ENCODE data around the gene CARMIL3.
"Not testable (repeated sequence)": the region's sequence is repeated elsewhere in the genome, so short reads cannot be mapped to it uniquely, and the experiment has no call there.

The CARMIL3 gene

DNA sequence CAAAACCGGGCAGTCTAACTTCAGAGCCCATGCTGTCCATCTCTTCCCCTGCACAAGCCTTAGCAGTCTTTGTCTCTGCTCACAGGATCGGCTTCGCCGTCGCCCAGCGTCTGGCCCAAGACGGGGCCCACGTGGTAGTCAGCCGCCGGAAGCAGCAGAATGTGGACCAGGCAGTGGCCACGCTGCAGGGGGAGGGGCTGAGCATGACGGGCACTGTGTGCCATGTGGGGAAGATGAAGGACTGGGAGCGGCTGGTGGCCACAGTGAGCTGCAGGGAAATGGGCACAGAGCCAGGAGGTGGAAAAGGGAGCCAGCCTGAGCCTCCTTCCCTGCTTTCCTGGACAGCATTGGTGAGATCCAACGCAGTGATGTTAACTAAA is 14.2 kb upstream of the CARMIL3 start:
- DNase-seq, result peak; percentile 75 to 94

GRCh38 chr14:24038686-24039085 is 13.1 kb upstream of the CARMIL3 start:
- DNase-seq, result no peak

GRCh38 chr14:24040692-24041091 is 11.1 kb upstream of the CARMIL3 start:
- no peak for DNase-seq

- no peak for DNase-seq
Measured at GRCh38 chr14:24042746-24043145, 9.1 kb upstream of the CARMIL3 start.

- DNase-seq, result not testable (repeated sequence)
Measured at GRCh38 chr14:24049002-24049401, 2.8 kb upstream of the CARMIL3 start.

DNA sequence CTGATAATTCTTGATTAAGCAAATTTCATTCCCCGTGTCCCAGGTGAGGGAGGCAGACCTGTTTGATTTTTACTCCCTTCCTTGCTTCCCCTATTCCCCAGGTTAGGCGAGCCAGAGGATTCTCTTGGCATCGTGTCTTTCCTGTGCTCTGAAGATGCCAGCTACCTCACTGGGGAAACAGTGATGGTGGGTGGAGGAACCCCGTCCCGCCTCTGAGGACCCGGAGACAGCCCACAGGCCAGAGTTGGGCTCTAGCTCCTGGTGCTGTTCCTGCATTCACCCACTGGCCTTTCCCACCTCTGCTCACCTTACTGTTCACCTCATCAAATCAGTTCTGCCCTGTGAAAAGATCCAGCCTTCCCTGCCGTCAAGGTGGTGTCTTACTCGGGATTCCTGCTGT is 1.1 kb upstream of the CARMIL3 start:
- not testable (repeated sequence) for DNase-seq

GRCh38 chr14:24051176-24051788 is 527 bp upstream of the CARMIL3 start:
- DNase-seq, result no peak

DNA sequence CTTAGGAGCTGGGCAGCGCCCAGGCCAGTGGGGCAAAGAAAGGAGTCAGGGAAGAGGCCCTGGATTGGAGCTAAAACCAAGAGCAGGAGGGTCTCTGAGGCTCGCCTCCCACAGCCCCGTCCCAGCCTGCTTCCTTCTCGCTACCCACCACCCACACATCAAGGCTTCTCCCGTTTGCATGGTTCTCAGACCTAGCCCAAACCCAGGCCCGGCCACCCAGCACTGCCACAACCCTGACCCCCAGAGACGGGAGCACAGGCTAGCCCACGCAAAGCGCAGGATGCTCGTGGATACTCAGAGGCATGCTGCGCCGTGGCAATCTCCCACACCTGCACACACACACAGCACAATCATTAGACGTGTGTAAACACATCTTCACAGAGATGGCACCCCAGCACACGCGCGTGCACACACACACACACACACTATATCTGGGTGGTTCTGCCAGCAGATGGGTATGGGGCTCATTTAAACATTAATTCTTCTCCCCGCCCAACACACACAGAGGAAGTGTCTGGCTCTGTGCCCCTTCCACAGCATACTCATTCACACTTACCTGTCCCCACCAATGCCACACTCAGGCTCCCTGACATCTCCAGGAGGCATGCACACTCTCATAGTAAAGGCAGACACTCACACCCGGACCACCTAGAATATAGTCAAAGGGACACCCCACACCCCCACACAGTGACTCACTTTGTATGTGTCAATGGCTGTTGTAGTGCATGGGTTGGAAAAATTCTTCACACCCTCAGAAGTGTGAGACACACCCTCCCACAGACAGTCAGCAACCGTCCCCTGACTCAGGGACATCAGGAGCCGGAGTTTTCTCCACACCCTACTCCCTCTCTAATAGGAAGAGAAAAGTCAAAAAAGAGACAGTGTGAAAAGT is 1.1 kb downstream of the CARMIL3 start:
- no peak for DNase-seq

GRCh38 chr14:24053548-24054323 is 1.9 kb downstream of the CARMIL3 start:
- DNase-seq, result no peak

GRCh38 chr14:24054324-24054641 is 2.5 kb downstream of the CARMIL3 start:
- no peak for DNase-seq

- DNase-seq, result no peak
Measured at GRCh38 chr14:24054646-24055045, 2.8 kb downstream of the CARMIL3 start.

DNA sequence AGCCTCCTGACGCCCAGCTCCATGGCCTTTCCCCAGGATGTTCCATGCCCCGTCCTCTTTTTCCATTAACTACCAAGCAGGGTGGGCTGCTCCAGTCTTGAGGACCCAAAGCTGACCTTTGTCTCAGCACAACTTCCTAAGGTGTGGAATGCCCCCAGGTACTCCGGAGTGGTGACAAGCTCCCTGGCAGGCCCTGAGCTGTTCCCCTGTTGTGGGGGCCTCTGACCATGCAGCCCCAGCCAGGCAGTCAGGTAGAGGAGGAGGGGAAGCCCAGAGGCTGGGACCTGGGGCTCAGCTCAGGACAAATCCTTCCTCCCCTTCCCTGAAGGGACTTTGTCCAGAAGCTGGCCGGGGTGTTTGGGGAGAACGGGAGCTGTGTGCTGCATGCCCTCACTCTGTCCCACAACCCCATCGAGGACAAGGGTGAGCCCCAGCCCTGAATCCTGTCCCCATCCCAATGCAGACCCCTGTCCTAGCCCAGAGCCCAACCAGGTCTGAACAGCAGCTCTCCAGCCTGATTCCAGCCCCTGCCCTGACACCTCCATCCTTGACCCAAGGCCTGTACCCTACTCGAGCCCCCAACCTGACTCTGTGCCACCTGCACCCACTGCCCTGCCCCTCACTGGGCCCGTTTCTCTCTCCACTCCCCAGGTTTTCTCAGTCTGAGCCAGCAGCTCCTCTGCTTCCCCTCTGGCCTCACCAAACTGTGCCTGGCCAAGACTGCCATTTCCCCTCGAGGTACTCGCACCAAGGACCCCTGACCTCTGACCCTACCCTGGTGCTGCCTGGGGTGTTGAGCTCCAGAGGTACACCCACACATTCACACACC is 4.4 kb downstream of the CARMIL3 start:
- DNase-seq, result no peak

GRCh38 chr14:24056800-24057184 is 5.0 kb downstream of the CARMIL3 start:
- DNase-seq, result no peak

DNA sequence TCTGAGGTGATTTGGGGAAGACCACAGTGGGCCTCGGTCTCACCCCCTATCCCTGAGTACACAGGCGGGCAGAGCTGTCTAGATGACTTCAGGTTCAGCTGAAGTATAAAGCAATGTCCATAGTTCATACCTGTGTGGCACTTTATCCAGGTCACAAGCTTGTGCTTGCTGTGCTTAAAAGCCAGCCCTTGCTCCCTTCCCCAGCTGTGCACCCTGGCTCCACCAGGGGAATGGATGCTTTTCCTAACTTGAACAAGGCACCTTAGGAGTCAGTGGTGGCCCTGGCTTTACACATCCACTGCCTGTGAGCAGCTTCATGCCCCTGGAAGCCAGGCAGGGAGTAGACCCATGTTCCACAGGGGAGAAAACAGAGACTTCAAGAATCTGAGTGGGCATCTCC is 5.5 kb downstream of the CARMIL3 start:
- no peak for DNase-seq

DNA sequence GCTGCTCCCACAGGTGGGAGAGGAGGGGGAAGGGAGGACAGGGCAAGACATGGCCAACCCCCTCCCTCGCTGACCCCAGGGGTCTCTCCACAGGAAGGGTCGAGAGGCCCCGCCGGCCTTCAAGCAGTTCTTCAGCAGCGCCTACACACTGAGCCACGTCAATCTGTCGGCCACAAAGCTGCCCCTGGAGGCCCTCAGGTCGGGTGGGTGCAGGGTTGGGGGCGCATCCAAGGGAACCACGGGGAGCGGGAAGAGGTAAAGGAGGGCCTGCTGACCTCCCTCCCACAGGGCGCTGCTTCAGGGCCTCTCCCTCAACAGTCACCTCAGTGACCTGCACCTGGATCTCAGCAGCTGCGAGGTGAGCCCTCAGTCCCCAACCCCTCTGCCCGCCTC is 6.1 kb downstream of the CARMIL3 start:
- no peak for DNase-seq

DNA sequence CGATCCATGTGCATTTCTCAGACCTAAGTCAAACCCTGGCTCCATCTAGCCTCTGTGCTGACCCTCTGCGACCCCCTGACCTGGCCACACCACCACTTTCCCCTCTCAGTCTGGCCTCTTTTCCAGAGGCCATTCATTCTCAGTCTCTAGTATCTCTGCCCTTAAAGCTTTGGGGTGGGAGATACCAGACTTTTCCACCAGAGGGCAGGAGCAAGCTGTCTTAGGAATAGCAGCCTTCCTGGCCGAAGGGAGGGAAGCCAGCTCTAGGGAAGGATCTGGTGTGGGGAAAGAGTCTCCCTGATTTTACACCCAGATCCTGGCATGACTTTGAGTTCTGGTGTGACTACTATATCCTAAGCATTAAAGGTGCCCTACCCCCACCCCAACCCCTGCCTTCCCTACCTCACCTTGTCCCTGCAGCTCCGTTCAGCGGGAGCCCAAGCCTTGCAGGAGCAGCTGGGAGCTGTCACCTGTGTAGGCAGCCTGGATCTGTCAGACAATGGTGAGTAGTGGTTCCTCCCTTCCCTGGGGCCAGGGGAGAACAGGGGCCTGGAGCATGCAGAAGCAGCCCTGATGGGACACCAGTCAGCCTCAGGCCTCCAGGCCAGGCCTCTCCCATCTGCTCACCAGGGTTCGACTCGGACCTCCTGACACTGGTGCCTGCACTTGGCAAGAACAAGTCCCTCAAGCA is 6.6 kb downstream of the CARMIL3 start:
- DNase-seq, result peak; percentile 37 to 47

DNA sequence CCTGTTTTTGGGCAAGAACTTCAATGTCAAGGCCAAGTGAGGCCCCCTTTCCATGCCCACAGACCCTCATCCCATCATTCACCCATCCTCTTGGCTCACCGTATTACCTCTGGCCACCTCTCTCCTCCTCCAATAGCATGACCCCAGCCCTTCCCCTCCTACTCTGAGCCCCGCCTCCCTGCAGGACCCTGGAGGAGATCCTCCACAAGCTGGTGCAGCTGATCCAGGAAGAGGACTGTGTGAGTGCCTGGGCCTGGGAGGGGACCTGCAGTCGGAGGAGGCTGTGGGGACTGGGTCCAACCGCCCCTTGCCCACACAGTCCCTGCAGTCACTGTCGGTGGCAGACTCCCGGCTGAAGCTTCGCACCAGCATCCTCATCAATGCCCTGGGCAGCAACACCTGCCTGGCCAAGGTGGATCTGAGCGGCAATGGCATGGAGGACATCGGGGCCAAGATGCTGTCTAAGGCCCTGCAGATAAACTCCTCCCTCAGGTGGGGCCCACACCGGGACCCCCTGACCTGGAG is 7.2 kb downstream of the CARMIL3 start:
- DNase-seq, result no peak

GRCh38 chr14:24059841-24060388 is 8.1 kb downstream of the CARMIL3 start:
- no peak for DNase-seq

- no peak for DNase-seq
Measured at GRCh38 chr14:24060443-24060842, 8.6 kb downstream of the CARMIL3 start.

DNA sequence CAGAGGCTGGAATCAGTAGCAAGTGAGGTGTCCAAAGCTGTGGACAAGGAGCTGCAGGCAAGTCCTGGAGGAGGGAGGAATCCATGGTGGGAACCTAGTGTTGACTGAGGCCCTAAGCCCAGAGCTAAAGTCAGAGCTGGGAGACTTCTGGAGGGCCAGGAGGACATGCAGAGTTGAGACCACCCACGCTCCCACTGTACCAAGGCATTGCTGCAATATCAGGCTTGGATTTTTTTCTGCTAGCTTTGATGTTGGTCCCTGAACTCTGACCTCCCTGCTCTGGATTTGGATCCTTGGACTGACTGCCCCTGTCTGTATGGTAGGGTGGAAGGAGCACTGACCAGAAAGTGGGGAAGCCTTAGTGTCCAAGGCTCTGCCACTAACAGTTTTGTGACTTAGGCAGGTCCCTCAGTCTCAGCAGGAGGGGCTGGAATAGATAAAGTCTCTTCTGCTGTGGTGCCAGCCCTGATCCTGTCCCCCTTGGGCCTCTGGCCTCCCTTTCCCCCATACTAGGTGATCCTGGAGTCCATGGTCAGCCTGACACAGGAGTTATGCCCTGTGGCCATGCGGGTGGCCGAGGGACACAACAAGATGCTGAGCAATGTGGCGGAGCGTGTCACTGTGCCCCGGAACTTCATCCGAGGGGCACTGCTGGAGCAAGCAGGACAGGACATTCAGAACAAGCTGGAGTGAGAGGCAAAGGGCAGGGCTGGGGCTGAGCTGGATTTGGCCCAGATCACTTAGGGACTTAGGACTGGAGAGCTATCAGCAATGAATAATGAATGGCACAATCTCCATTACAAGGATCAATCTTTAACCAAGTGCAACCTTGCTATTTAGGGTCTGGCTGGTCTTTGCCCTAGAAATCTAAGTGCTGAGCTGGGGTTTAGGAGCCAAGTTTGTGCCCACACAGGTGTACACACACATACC is 9.4 kb downstream of the CARMIL3 start:
- no peak for DNase-seq
